ENCODE measurements around the gene NAGLU. TPM values are rescaled to one million over a fixed set of nuclear protein-coding genes. Genes with fewer than 3 reads are reported as not detected.

Gene NAGLU
- polyA plus RNA-seq, 3 donors, result 10.4 to 32.9 (median 24.9) TPM

- Mint-ChIP-seq H3K4me3 (peak overlapping the region; percentile 94 to 97), H3K36me3 (peaks cover 0 to 7% of the 10 kb centered on the region in 2 donors), H3K27me3 (ENCODE audit: low read depth in 3 of 3) (peaks cover 2 to 6% (median 3%) of the 10 kb centered on the region in 3 donors), H3K27ac (peak overlapping the region; percentile 70 to 94 (median 85)), H3K4me1 (peaks cover 25% of the 10 kb centered on the region), H3K9me3 (no peaks in the 10 kb centered on the region)
- H3K79me2 ChIP-seq (ENCODE audit: insufficient read depth, low read length), result peaks cover 11% of the 10 kb centered on the region
- no peaks in the 10 kb centered on the region for H3K36me3 ChIP-seq (replicated peaks in 1 of 2; ENCODE audit: control insufficient read depth in 1 of 2, insufficient read depth in 2 of 2, low read length in 2 of 2)
- H3K9ac ChIP-seq (ENCODE audit: insufficient read depth, low read length, poor library complexity, severe bottlenecking), result peak overlapping the region; percentile 91
- intact Hi-C loops (cut with micrococcal nuclease), result no loop called here
- H4K20me1 ChIP-seq (ENCODE audit: insufficient read depth, low read length), result no peaks in the 10 kb centered on the region
- H3K4me2 ChIP-seq (replicated peaks; ENCODE audit: extremely low read depth, low read length, poor library complexity, severe bottlenecking), result peak overlapping the region; percentile 99
- H3K4me3 ChIP-seq (replicated peaks in 1 of 3; ENCODE audit: low read depth in 2 of 3, low read length in 3 of 3), result peak overlapping the region; percentile 77 to 94 (median 83)
- peaks cover 18 to 22% of the 10 kb centered on the region in 2 donors for H3K4me1 ChIP-seq (ENCODE audit: control insufficient read depth in 1 of 2, insufficient read depth in 2 of 2, low read length in 2 of 2)
- under 1% methylated on average over 71 of the region's 82 CpGs for WGBS (ENCODE audit: insufficient coverage)
- no peak for TF ChIP-seq CTCF (IDR thresholded peaks at IDR 0.05)
- H3K27ac ChIP-seq (ENCODE audit: low read depth in 1 of 2, low read length in 2 of 2), result peak overlapping the region; percentile 53 to 83
- DNase-seq, result peak; percentile 57 to 66 (median 65)
- H2AFZ ChIP-seq (ENCODE audit: insufficient read depth, low read depth, low read length, poor library complexity, severe bottlenecking), result peak overlapping the region; percentile 99
- H3K9me3 ChIP-seq (replicated peaks in 1 of 2; ENCODE audit: control insufficient read depth in 1 of 2, insufficient read depth in 1 of 2, low read length in 2 of 2), result no peaks in the 10 kb centered on the region
- no peaks in the 10 kb centered on the region for H3K27me3 ChIP-seq (ENCODE audit: control insufficient read depth in 2 of 2, insufficient read depth in 2 of 2, low read length in 2 of 2)
Measured at GRCh38 chr17:42554250-42555121, 18.4 kb downstream of the NAGLU start.

- intact Hi-C loops (cut with micrococcal nuclease), result no loop called here
Measured at GRCh38 chr17:42555122-42555622, 19.1 kb downstream of the NAGLU start.

More at GRCh38 chr17:42555122-42555622, 19.1 kb downstream of the NAGLU start:
- DNase-seq, result no peak
- peak overlapping the region in 6 of 7 donors; percentile 81 to 94 (median 88) for H3K27ac Mint-ChIP-seq
- Histone ChIP-seq H3K79me2 (ENCODE audit: insufficient read depth, low read length) (peaks cover 11% of the 10 kb centered on the region), H3K36me3 (replicated peaks in 1 of 2; ENCODE audit: control insufficient read depth in 1 of 2, insufficient read depth in 2 of 2, low read length in 2 of 2) (no peaks in the 10 kb centered on the region), H2AFZ (ENCODE audit: insufficient read depth, low read depth, low read length, poor library complexity, severe bottlenecking) (peak overlapping the region; percentile 99), H4K20me1 (ENCODE audit: insufficient read depth, low read length) (no peaks in the 10 kb centered on the region), H3K4me2 (replicated peaks; ENCODE audit: extremely low read depth, low read length, poor library complexity, severe bottlenecking) (peak overlapping the region; percentile 99), H3K27ac (ENCODE audit: low read depth in 1 of 2, low read length in 2 of 2) (peak overlapping the region; percentile 53 to 83), H3K9ac (ENCODE audit: insufficient read depth, low read length, poor library complexity, severe bottlenecking) (peak overlapping the region; percentile 91), H3K4me3 (replicated peaks in 1 of 3; ENCODE audit: low read depth in 2 of 3, low read length in 3 of 3) (peak overlapping the region; percentile 77 to 94 (median 83)), H3K27me3 (ENCODE audit: control insufficient read depth in 2 of 2, insufficient read depth in 2 of 2, low read length in 2 of 2) (no peaks in the 10 kb centered on the region), H3K4me1 (ENCODE audit: control insufficient read depth in 1 of 2, insufficient read depth in 2 of 2, low read length in 2 of 2) (peaks cover 18 to 22% of the 10 kb centered on the region in 2 donors), H3K9me3 (replicated peaks in 1 of 2; ENCODE audit: control insufficient read depth in 1 of 2, insufficient read depth in 1 of 2, low read length in 2 of 2) (no peaks in the 10 kb centered on the region)
- H3K27me3 Mint-ChIP-seq (ENCODE audit: low read depth in 3 of 3), result peaks cover under 1 to 7% (median 2%) of the 10 kb centered on the region in 3 donors
- TF ChIP-seq CTCF (IDR thresholded peaks at IDR 0.05), result no peak
- peaks cover 25% of the 10 kb centered on the region for H3K4me1 Mint-ChIP-seq
- peak overlapping the region; percentile 94 to 97 for H3K4me3 Mint-ChIP-seq
- H3K36me3 Mint-ChIP-seq, result peaks cover 0 to 7% of the 10 kb centered on the region in 2 donors
- 100% methylated on average over 1 of the region's 4 CpGs for WGBS (ENCODE audit: insufficient coverage)
- H3K9me3 Mint-ChIP-seq, result no peaks in the 10 kb centered on the region
